Fibroblast of lung (primary cell): ENCODE measurements around the gene SPOCK1. TPM values are rescaled to one million over a fixed set of nuclear protein-coding genes. Genes with fewer than 3 reads are reported as not detected.
A peak's percentile ranks its signal among the peaks of the same experiment; 100 is the strongest.

ENCODE experiments used
- DNase-seq, 2 donors: peaks; one replicate each; pipeline versions ENCODE4 v3.0.0 to v3.0.0-alpha.2; 2010; ENCODE audit warnings: low read depth in 2 of 2
- H2AFZ ChIP-seq: 2 replicates; pipeline ENCODE4 v1.5.1; 2012; ENCODE audit warnings: low read length, control low read depth, inconsistent platforms
- H3K27ac ChIP-seq: 2 replicates; pipeline ENCODE4 v1.5.1; 2011; ENCODE audit warnings: low read length, control low read depth; ENCODE audit not compliant: insufficient read depth
- H3K27me3 ChIP-seq: 2 replicates; pipeline ENCODE4 v1.5.1; 2011; ENCODE audit warnings: mild to moderate bottlenecking, low read length; ENCODE audit not compliant: control insufficient read depth, insufficient read depth
- H3K36me3 ChIP-seq: 2 replicates; pipeline ENCODE4 v1.5.1; 2011; ENCODE audit warnings: low read length; ENCODE audit not compliant: control insufficient read depth, insufficient read depth
- H3K4me1 ChIP-seq: 2 replicates; pipeline ENCODE4 v1.5.1; 2011; ENCODE audit warnings: low read length; ENCODE audit not compliant: control insufficient read depth, insufficient read depth; ENCODE audit errors: extremely low read depth
- H3K4me2 ChIP-seq: 2 replicates; pipeline ENCODE4 v1.5.1; 2011; ENCODE audit warnings: low read length, control low read depth; ENCODE audit not compliant: insufficient read depth; ENCODE audit errors: extremely low read depth
- H3K4me3 ChIP-seq, 4 experiments: fragments of 200-600 bp in 1 of 4; sonication (generic) in 1 of 4; replicated peaks in 1 of 4; 2 replicates each; pipeline ENCODE4 v1.5.1; 2011 to 2016; ENCODE audit warnings: low read length in 4 of 4, low read depth in 3 of 4, mild to moderate bottlenecking in 3 of 4, control low read depth in 2 of 4, inconsistent platforms in 1 of 4, mixed read lengths in 1 of 4; ENCODE audit not compliant: insufficient read depth in 1 of 4; ENCODE audit errors: control extremely low read depth in 1 of 4
- H3K79me2 ChIP-seq: 2 replicates; pipeline ENCODE4 v1.5.1; 2012; ENCODE audit warnings: mild to moderate bottlenecking, low read length, inconsistent platforms; ENCODE audit not compliant: control insufficient read depth, insufficient read depth
- H3K9ac ChIP-seq: 2 replicates; pipeline ENCODE4 v1.5.1; 2011; ENCODE audit warnings: mild to moderate bottlenecking, low read length, control low read depth; ENCODE audit not compliant: insufficient read depth
- H3K9me3 ChIP-seq: 2 replicates; pipeline ENCODE4 v1.5.1; 2012; ENCODE audit warnings: low read depth, low read length; ENCODE audit not compliant: control insufficient read depth, insufficient read depth
- H4K20me1 ChIP-seq: 2 replicates; pipeline ENCODE4 v1.5.1; 2011; ENCODE audit warnings: low read length; ENCODE audit not compliant: control insufficient read depth, insufficient read depth; ENCODE audit errors: extremely low read depth
- CTCF ChIP-seq, 2 donors: IDR thresholded peaks in 1 of 2; conservative IDR thresholded peaks in 1 of 2; 1 replicate in 1 of 2; 2 replicates in 1 of 2; pipeline ENCODE4 v1.5.1; 2011 to 2012; ENCODE audit warnings: low read length in 2 of 2, control low read depth in 1 of 2, inconsistent platforms in 1 of 2, low read depth in 1 of 2, mild to moderate bottlenecking in 1 of 2
- EZH2 ChIP-seq: IDR thresholded peaks from 2 replicates; pipeline ENCODE4 v1.5.1; 2012; ENCODE audit warnings: low read length, control low read depth, mild to moderate bottlenecking; ENCODE audit errors: missing control alignments
- polyA plus RNA-seq, 2 donors: library from polyadenylated mRNA; depleted of rRNA in 1 of 2; stranded (reverse) in 1 of 2; unstranded in 1 of 2; fragments of >200 nt; gene quantifications; 2 replicates each; pipeline ENCODE4 v1.2.1, GENCODE V29; 2011 to 2012; ENCODE audit warnings: missing spikeins in 1 of 2
- total RNA-seq: library from RNA; depleted of rRNA; stranded (reverse); fragments of >200 nt; gene quantifications from 2 replicates; pipeline ENCODE4 v1.2.1, GENCODE V29; 2014

Gene SPOCK1
- total and polyA plus RNA-seq, 2 donors (not counting 1 experiment from before 2014, with no cell fraction given), result 11.1 to 34.9 TPM

DNA sequence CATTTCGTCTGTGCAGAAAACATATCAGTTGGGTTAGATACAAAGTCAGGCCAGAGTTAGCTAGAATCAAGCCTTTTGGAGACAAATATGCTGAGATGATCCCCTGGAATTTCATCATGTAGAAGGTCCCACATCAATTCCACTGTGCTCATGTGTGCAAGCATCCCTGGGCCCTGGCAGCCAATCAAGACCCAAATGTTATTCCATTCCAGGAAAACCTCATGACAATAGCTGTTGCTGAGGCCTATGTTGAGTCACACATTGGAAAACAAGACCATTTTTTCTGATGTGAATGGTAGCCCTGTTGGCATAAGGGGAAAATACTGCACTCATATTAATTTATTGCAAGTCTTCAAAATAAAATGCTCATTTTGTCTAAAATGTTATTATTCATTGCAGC, 11.5 kb downstream of the SPOCK1 start:
- Histone ChIP-seq H3K4me2 (no peak overlapping the region), H3K27me3 (no peaks in the 10 kb centered on the region), H3K9me3 (no peaks in the 10 kb centered on the region), H3K9ac (no peak overlapping the region), H3K4me1 (peaks cover 6% of the 10 kb centered on the region), H3K27ac (no peak overlapping the region), H2AFZ (no peak overlapping the region), H3K36me3 (no peaks in the 10 kb centered on the region), H3K4me3 (no peak overlapping the region), H4K20me1 (no peaks in the 10 kb centered on the region), H3K79me2 (no peaks in the 10 kb centered on the region)
- DNase-seq, result peak in 1 of 2 donors; percentile 96
- TF ChIP-seq EZH2, result no peak
- TF ChIP-seq CTCF (conservative IDR thresholded peaks at IDR 0.05 in 1 of 2, IDR thresholded peaks at IDR 0.05 in 1 of 2; ENCODE audit: low read depth in 1 of 2, low read length in 2 of 2), result no peak

GRCh38 chr5:137486707-137487106, 12.4 kb downstream of the SPOCK1 start:
- Histone ChIP-seq H3K27me3 (no peaks in the 10 kb centered on the region), H3K4me1 (peaks cover 3% of the 10 kb centered on the region), H3K27ac (no peak overlapping the region), H4K20me1 (no peaks in the 10 kb centered on the region), H3K9ac (no peak overlapping the region), H3K4me3 (no peak overlapping the region), H2AFZ (no peak overlapping the region), H3K36me3 (no peaks in the 10 kb centered on the region), H3K79me2 (no peaks in the 10 kb centered on the region), H3K4me2 (no peak overlapping the region), H3K9me3 (no peaks in the 10 kb centered on the region)
- DNase-seq, result peak in 1 of 2 donors; percentile 98
- TF ChIP-seq EZH2 (no peak), CTCF (conservative IDR thresholded peaks at IDR 0.05 in 1 of 2, IDR thresholded peaks at IDR 0.05 in 1 of 2; ENCODE audit: low read depth in 1 of 2, low read length in 2 of 2) (no peak)

DNA sequence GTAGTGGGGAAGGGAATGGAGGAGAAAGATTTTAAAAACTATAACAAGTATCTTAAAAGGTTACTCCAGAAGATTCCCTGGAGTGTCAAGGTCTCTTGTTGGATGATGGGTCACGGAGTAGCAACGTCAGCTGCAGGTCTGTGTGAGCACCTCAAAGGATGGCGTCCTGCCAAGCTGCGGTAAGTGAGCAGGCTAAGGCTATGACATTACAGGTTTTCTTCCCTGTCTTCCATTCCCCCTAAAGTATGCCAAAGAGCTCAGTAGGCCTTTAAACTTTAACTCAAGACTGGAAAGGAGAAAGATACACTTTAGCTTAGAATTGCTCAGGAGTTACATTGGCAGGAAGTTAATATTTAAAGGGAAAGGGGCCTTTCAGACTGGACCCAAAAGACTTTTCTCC, 17.5 kb downstream of the SPOCK1 start:
- H3K79me2 ChIP-seq, result no peaks in the 10 kb centered on the region
- no peak overlapping the region for H3K9ac ChIP-seq
- no peak for TF ChIP-seq CTCF (conservative IDR thresholded peaks at IDR 0.05 in 1 of 2, IDR thresholded peaks at IDR 0.05 in 1 of 2; ENCODE audit: low read depth in 1 of 2, low read length in 2 of 2)

More for the DNA sequence above, 17.5 kb downstream of the SPOCK1 start:
- H3K4me1 ChIP-seq, result no peaks in the 10 kb centered on the region
- DNase-seq, result peak in 1 of 2 donors; percentile 40
- H3K27ac ChIP-seq, result no peak overlapping the region
- no peak overlapping the region for H2AFZ ChIP-seq
- no peaks in the 10 kb centered on the region for H4K20me1 ChIP-seq
- no peaks in the 10 kb centered on the region for H3K36me3 ChIP-seq
- no peak overlapping the region for H3K4me3 ChIP-seq
- no peaks in the 10 kb centered on the region for H3K27me3 ChIP-seq
- H3K9me3 ChIP-seq, result no peaks in the 10 kb centered on the region
- no peak overlapping the region for H3K4me2 ChIP-seq
